K562 (cell line): ENCODE data around the gene FOSL1. TPM values are rescaled to one million over a fixed set of nuclear protein-coding genes. Genes with fewer than 3 reads are reported as not detected.
A peak's percentile ranks its signal among the peaks of the same experiment; 100 is the strongest.

Source experiments
- ATAC-seq: fragments of 200-7000 bp; cut with Tn5 transposase; 3 replicates; pipeline ENCODE4 v1.9.1; 2020; ENCODE audit warnings: moderate library complexity
- BruUV-seq: library from RNA; stranded (reverse); fragments of 400-500 nt; replicated peaks from 2 replicates; lab custom pipeline; 2021; lab: Mats Ljungman, UMichigan
- CTCF ChIA-PET: fragments of 300-600 bp; formaldehyde crosslinking; extraction: SDS; loops from one replicate; lab custom pipeline; 2021; ENCODE audit warnings: low intra/inter-chr PET ratio; lab: Yijun Ruan, JAX
- POLR2A ChIA-PET: fragments of 300-600, 350-650 bp; sonication (Branson Sonifier 250); formaldehyde crosslinking; extraction: SDS; loops from one replicate; lab custom pipeline; 2021; ENCODE audit warnings: antibody characterized with exemption, inconsistent platforms; lab: Yijun Ruan, JAX
- DNase-seq, 4 experiments: peaks; one replicate each; pipeline versions ENCODE4 v3.0.0 to v3.0.0-alpha.2; 2011 to 2018; ENCODE audit warnings: low spot score in 3 of 4, mixed read lengths in 3 of 4; ENCODE audit errors: extremely low read depth in 1 of 4
- FAIRE-seq: peaks from 2 replicates; lab custom pipeline; 2011; peaks lifted over from hg19 to GRCh38; lab: Jason Lieb, UNC
- H2AFZ ChIP-seq: 2 replicates; pipeline ENCODE4 v1.6.0; 2011; ENCODE audit warnings: low read depth, low read length, control low read depth, inconsistent platforms
- H3K27ac ChIP-seq: fragments of 200-600 bp; 3 replicates; pipeline ENCODE4 v1.8.0; 2011; ENCODE audit warnings: low read depth, mild to moderate bottlenecking, control low read depth, inconsistent platforms, low read length, moderate library complexity, mixed read lengths; ENCODE audit errors: extremely low read depth
- H3K27me3 ChIP-seq, 2 experiments: fragments of 300-600 bp in 1 of 2; 2 replicates in 1 of 2; 3 replicates in 1 of 2; pipeline versions ENCODE4 v1.6.0 to v1.8.0; 2011; ENCODE audit warnings: inconsistent platforms in 2 of 2, low read length in 2 of 2, mild to moderate bottlenecking in 1 of 2, mixed read lengths in 1 of 2, moderate library complexity in 1 of 2; ENCODE audit not compliant: control insufficient read depth in 2 of 2, insufficient read depth in 2 of 2
- H3K36me3 ChIP-seq: fragments of 300-600 bp; 3 replicates; pipeline ENCODE4 v1.8.0; 2011; ENCODE audit warnings: mild to moderate bottlenecking, low read length, inconsistent platforms; ENCODE audit not compliant: control insufficient read depth, insufficient read depth
- H3K4me1 ChIP-seq, 2 experiments: fragments of 200-600 bp in 1 of 2; replicated peaks in 1 of 2; 2 replicates in 1 of 2; 3 replicates in 1 of 2; pipeline versions ENCODE4 v1.5.1 to v1.8.0; 2011; ENCODE audit warnings: inconsistent platforms in 2 of 2, low read length in 2 of 2, mild to moderate bottlenecking in 1 of 2, mixed read lengths in 1 of 2, moderate library complexity in 1 of 2; ENCODE audit not compliant: control insufficient read depth in 2 of 2, insufficient read depth in 2 of 2
- H3K4me2 ChIP-seq: 2 replicates; pipeline ENCODE4 v1.6.1; 2011; ENCODE audit warnings: low read length, control low read depth, inconsistent platforms, mixed read lengths; ENCODE audit not compliant: insufficient read depth
- H3K4me3 ChIP-seq: fragments of 200-600 bp; sonication (generic), shearing (Covaris generic); 2 replicates; pipeline ENCODE4 v1.5.1; 2016; ENCODE audit warnings: control low read depth, inconsistent platforms
- H3K79me2 ChIP-seq: fragments of 200-600 bp; 3 replicates; pipeline ENCODE4 v1.8.0; 2011; ENCODE audit warnings: low read length, inconsistent platforms; ENCODE audit not compliant: control insufficient read depth, insufficient read depth
- H3K9ac ChIP-seq, 2 experiments: 2 replicates each; pipeline versions ENCODE4 v1.6.0 to v1.6.1; 2011; ENCODE audit warnings: low read depth in 2 of 2, low read length in 2 of 2, control low read depth in 1 of 2, inconsistent platforms in 1 of 2, mild to moderate bottlenecking in 1 of 2, mixed read lengths in 1 of 2; ENCODE audit not compliant: insufficient read depth in 1 of 2
- H3K9me1 ChIP-seq: one replicate; pipeline ENCODE4 v1.6.0; 2011; ENCODE audit warnings: inconsistent platforms, mild to moderate bottlenecking, low read length, moderate library complexity; ENCODE audit not compliant: control insufficient read depth, insufficient read depth
- H3K9me3 ChIP-seq: replicated peaks from 2 replicates; pipeline ENCODE4 v1.5.1; 2011; ENCODE audit warnings: low read depth, low read length, inconsistent platforms; ENCODE audit not compliant: control insufficient read depth, insufficient read depth
- H4K20me1 ChIP-seq: replicated peaks from 2 replicates; pipeline ENCODE4 v1.6.1; 2011; ENCODE audit warnings: low read length, inconsistent platforms, mixed read lengths; ENCODE audit not compliant: control insufficient read depth, insufficient read depth
- CREB1 ChIP-seq, 2 experiments: sonication (generic) in 1 of 2; formaldehyde crosslinking in 1 of 2; IDR thresholded peaks; 2 replicates each; pipeline versions ENCODE4 v1.6.1 to v1.8.0; 2012 to 2022; ENCODE audit warnings: inconsistent platforms in 1 of 2, mild to moderate bottlenecking in 1 of 2, missing genetic modification reagents in 1 of 2, moderate library complexity in 1 of 2
- DMBX1 ChIP-seq: fragments of 250-450 bp; sonication (Bioruptor Pico); IDR thresholded peaks from 2 replicates; pipeline ENCODE4 v1.8.0; 2022; ENCODE audit warnings: inconsistent platforms, mild to moderate bottlenecking, moderate library complexity, borderline replicate concordance
- EWSR1 ChIP-seq: fragments of 450-650 bp; IDR thresholded peaks from 2 replicates; pipeline ENCODE4 v1.6.1; 2018; ENCODE audit warnings: borderline replicate concordance, mild to moderate bottlenecking, low read depth, moderate library complexity; ENCODE audit not compliant: partially characterized antibody
- MYNN ChIP-seq, 2 experiments: sonication (generic); formaldehyde crosslinking in 1 of 2; IDR thresholded peaks; 2 replicates each; pipeline versions ENCODE4 v1.5.0 to v1.6.1; 2016 to 2020; ENCODE audit warnings: antibody characterized with exemption in 1 of 2, missing genetic modification reagents in 1 of 2
- POLR2AphosphoS2 ChIP-seq: IDR thresholded peaks from 2 replicates; pipeline ENCODE4 v1.6.1; 2012; ENCODE audit warnings: low read length, improper control_type of control experiment
- POLR2G ChIP-seq: fragments of 200-400 bp; formaldehyde crosslinking; IDR thresholded peaks from 2 replicates; pipeline ENCODE4 v1.6.1; 2017; ENCODE audit warnings: low read depth, mild to moderate bottlenecking, antibody characterized with exemption, low read length, moderate library complexity
- RBM22 ChIP-seq: fragments of 200-400 bp; formaldehyde crosslinking; IDR thresholded peaks from 2 replicates; pipeline ENCODE4 v1.6.1; 2018; ENCODE audit warnings: low read length, low read depth; ENCODE audit not compliant: poor library complexity, severe bottlenecking
- RBM25 ChIP-seq: fragments of 200-400 bp; formaldehyde crosslinking; IDR thresholded peaks from 2 replicates; pipeline ENCODE4 v1.6.1; 2018; ENCODE audit warnings: low read length, low read depth, moderate library complexity; ENCODE audit not compliant: severe bottlenecking
- TRIM24 ChIP-seq, 2 experiments: fragments of 450-650 bp; IDR thresholded peaks; 2 replicates each; pipeline ENCODE4 v1.6.1; 2016
- TRIM28 ChIP-seq: fragments of 450-650 bp; IDR thresholded peaks from 2 replicates; pipeline ENCODE4 v1.6.1; 2017
- TSC22D4 ChIP-seq: fragments of 450-650 bp; IDR thresholded peaks from 2 replicates; pipeline ENCODE4 v1.6.1; 2016; ENCODE audit warnings: missing genetic modification characterization, missing biosample characterization, control low read depth
- WGBS: fragments of 100-300 bp; shearing (Covaris generic); methylation state at CpG from one replicate; pipeline ENCODE4 v1.1.6; 2016; ENCODE audit warnings: low coverage, mixed read lengths; ENCODE audit not compliant: insufficient coverage; ENCODE audit errors: missing lambda C conversion rate; 5-methylcytosine and 5-hydroxymethylcytosine counted together
- in situ Hi-C: fragments of 300-500 bp; cut with MboI; formaldehyde crosslinking; loops from 4 replicates; pipeline ENCODE4 v1.15.0; 2018; ENCODE audit warnings: inconsistent platforms, mixed read lengths
- intact Hi-C: fragments of 100-400 bp; cut with micrococcal nuclease; formaldehyde crosslinking; loops from 2 replicates; pipeline ENCODE4 v1.14.2; 2022
- polyA plus RNA-seq, 8 experiments: library from polyadenylated mRNA; depleted of rRNA in 4 of 8; stranded (reverse) in 5 of 8; unstranded in 3 of 8; fragments of >200 nt; fragmentation: Nextera tagmentation in 2 of 8; fragmentation: Illumina TruSeq in 1 of 8; extraction: Ambion mirVana in 2 of 8; extraction: Trizol in 1 of 8; gene quantifications; 2 replicates each; pipeline versions ENCODE4 v1.2.1 to v1.2.3, GENCODE V29; 2011 to 2014; ENCODE audit warnings: inconsistent platforms in 1 of 8, missing spikeins in 1 of 8
- total RNA-seq, 7 experiments: library from RNA; depleted of rRNA in 6 of 7; stranded (reverse); fragments of >200 nt in 6 of 7; fragmentation: Illumina TruSeq in 2 of 7; extraction: Trizol in 2 of 7; gene quantifications; 2 replicates each; pipeline versions ENCODE4 v1.2.1 to v1.2.3, GENCODE V29; 2011 to 2021; ENCODE audit warnings: low replicate concordance in 1 of 7
- TF ChIP-seq, protein P1 (sequence below): fragments of 450-650 bp; formaldehyde crosslinking; IDR thresholded peaks from 2 replicates; pipeline ENCODE4 v1.4.0; 2022; ENCODE audit warnings: missing genetic modification characterization
- TF ChIP-seq, protein P2 (sequence below), 3 experiments: IDR thresholded peaks in 2 of 3; conservative IDR thresholded peaks in 1 of 3; 2 replicates each; pipeline ENCODE4 v1.5.1; 2011 to 2012; ENCODE audit warnings: low read length in 3 of 3, mild to moderate bottlenecking in 3 of 3, control low read depth in 2 of 3, improper control_type of control experiment in 1 of 3, inconsistent platforms in 1 of 3, low read depth in 1 of 3, mixed read lengths in 1 of 3, moderate library complexity in 1 of 3; ENCODE audit not compliant: insufficient read depth in 2 of 3
- TF ChIP-seq, protein P3 (sequence below): fragments of 200-800 bp; sonication (Bioruptor generic); IDR thresholded peaks from 2 replicates; pipeline ENCODE4 v1.6.1; 2017; ENCODE audit warnings: missing genetic modification characterization, missing compliant biosample characterization

FOSL1 gene
- total and polyA plus RNA-seq, 9 of the 15 experiments (the other 6 are each of a cell fraction or from before 2014, with no cell fraction given), result 3.5 to 39.6 (median 10.0) TPM

DNA sequence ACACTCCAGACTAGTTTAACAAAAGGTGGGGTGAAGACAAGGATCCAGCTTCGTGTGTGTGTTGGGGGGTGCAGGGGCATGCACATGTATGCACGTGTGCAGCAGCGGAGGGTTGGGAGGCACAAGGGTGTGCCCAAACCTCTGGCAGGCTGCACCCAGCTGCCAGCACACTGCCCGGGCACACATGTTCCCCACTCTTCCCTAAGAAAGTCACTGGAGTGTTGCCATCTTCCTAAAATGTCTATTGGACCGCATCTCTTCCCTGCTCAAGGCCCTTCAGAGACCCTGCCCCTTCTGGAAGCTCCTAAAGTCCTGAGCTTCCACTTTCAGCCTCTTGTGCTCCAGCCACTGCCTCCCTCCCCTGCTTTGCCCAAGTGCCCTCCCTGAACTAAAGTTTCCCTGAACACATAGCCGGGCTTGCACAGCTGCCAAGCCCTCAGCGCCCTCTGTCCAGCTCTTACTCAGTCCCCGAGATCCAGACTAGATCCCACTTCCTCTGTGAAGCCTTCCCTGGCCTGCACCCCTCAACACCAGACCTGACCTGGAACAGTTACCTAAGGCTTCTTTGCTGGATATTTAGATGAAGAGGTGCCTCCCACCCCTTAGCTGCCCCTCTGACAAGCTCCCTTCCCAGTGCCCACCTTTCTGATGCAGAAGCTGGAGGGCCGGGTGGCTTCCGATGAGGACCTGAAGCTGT, 48.2 kb downstream of the FOSL1 start (continued):
- TF ChIP-seq, protein P1, sequence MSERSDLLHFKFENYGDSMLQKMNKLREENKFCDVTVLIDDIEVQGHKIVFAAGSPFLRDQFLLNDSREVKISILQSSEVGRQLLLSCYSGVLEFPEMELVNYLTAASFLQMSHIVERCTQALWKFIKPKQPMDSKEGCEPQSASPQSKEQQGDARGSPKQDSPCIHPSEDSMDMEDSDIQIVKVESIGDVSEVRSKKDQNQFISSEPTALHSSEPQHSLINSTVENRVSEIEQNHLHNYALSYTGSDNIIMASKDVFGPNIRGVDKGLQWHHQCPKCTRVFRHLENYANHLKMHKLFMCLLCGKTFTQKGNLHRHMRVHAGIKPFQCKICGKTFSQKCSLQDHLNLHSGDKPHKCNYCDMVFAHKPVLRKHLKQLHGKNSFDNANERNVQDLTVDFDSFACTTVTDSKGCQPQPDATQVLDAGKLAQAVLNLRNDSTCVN, result peak; percentile 83; the same call in 1 of the 2 replicates

DNA sequence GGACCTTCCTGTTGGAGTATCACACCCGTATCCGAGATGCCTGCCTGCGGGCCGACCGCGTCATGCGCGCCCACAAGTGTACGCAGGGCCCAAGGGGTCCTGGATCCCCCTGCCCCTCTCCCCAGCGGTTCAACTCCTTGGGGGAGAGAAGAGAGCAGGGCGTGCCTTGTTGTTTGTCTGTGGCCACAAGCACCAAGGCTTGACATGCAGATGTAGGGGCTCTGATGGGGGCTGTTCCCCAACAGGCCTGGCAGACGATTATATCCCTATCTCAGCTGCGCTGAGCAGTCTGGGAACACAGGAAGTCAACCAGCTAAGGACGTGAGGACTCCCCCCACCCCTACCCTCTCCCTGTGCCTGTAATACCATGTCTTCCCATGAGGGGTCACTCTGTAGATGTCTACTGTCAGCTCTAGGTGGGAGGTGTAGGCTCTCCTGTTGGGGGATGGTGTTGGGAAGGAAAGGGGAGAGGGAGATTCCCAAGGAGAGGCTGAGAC, 49.1 kb downstream of the FOSL1 start:
- H3K79me2 ChIP-seq, result peaks cover 27% of the 10 kb centered on the region
- peak; percentile 60 for ATAC-seq
- peaks cover 7% of the 10 kb centered on the region; the same call in 1 of the 2 replicates for H3K9me3 ChIP-seq
- ChIA-PET POLR2A (interaction anchor here (0.5 to 5.9 kb wide), 19 partner anchors 8 to 1470 kb away, joined by 3 to 67 read pairs (median 4); partner anchors contain the start of genes CFL1, FIBP, MALAT1 and MUS81), CTCF (no interaction called here)
- H3K4me1 ChIP-seq, result peaks cover under 1 to 31% of the 10 kb centered on the region in 2 experiments; a peak in 3 of 5 replicates
- peaks cover 49% of the 10 kb centered on the region for H3K36me3 ChIP-seq
- BruUV-seq, result no TSS peak
- H3K27me3 ChIP-seq, result no peaks in the 10 kb centered on the region
- peaks cover 9% of the 10 kb centered on the region for H4K20me1 ChIP-seq
- no peak overlapping the region for H2AFZ ChIP-seq
- peak; percentile 44 for FAIRE-seq
- in situ Hi-C loops (no loop called here), intact Hi-C loops (no loop called here)
- H3K4me2 ChIP-seq, result no peak overlapping the region
- peak; percentile 53 to 75 (median 66) for DNase-seq
- no peak overlapping the region for H3K9ac ChIP-seq
- whole genome bisulfite sequencing, result 68% methylated on average over 8 of the region's 14 CpGs
- H3K9me1 ChIP-seq, result peaks cover 8% of the 10 kb centered on the region
- no peak overlapping the region for H3K4me3 ChIP-seq
- no peak overlapping the region for H3K27ac ChIP-seq
- TF ChIP-seq TSC22D4 (no peak), MYNN (IDR thresholded peaks at IDR 0.05) (0 out of 2 replicates have a peak, but pooled peaks have one; percentile 13), MYNN (CRISPR knock-in tag; IDR thresholded peaks at IDR 0.05) (no peak), EWSR1 (no peak), DMBX1 (CRISPR knock-in tag) (no peak), RBM22 (peak; percentile 60), TRIM24 (IDR thresholded peaks at IDR 0.05) (0 out of 4 replicates have a peak, but pooled peaks of 1 of the 2 experiments have one; percentile 39), TRIM28 (peak; percentile 86), POLR2AphosphoS2 (peak; percentile 29; the same call in 1 of the 2 replicates), POLR2G (peak; percentile 73), CREB1 (IDR thresholded peaks at IDR 0.05) (no peak), CREB1 (CRISPR knock-in tag; IDR thresholded peaks at IDR 0.05) (0 out of 2 replicates have a peak, but pooled peaks have one; percentile 2), RBM25 (no peak)
- TF ChIP-seq, protein P2, sequence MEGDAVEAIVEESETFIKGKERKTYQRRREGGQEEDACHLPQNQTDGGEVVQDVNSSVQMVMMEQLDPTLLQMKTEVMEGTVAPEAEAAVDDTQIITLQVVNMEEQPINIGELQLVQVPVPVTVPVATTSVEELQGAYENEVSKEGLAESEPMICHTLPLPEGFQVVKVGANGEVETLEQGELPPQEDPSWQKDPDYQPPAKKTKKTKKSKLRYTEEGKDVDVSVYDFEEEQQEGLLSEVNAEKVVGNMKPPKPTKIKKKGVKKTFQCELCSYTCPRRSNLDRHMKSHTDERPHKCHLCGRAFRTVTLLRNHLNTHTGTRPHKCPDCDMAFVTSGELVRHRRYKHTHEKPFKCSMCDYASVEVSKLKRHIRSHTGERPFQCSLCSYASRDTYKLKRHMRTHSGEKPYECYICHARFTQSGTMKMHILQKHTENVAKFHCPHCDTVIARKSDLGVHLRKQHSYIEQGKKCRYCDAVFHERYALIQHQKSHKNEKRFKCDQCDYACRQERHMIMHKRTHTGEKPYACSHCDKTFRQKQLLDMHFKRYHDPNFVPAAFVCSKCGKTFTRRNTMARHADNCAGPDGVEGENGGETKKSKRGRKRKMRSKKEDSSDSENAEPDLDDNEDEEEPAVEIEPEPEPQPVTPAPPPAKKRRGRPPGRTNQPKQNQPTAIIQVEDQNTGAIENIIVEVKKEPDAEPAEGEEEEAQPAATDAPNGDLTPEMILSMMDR (IDR thresholded peaks at IDR 0.05 in 2 of 3, conservative IDR thresholded peaks at IDR 0.05 in 1 of 3; ENCODE audit: insufficient read depth in 2 of 3, low read depth in 1 of 3, low read length in 3 of 3), result peak; percentile 50 to 83 (median 54)
- TF ChIP-seq, protein P3, sequence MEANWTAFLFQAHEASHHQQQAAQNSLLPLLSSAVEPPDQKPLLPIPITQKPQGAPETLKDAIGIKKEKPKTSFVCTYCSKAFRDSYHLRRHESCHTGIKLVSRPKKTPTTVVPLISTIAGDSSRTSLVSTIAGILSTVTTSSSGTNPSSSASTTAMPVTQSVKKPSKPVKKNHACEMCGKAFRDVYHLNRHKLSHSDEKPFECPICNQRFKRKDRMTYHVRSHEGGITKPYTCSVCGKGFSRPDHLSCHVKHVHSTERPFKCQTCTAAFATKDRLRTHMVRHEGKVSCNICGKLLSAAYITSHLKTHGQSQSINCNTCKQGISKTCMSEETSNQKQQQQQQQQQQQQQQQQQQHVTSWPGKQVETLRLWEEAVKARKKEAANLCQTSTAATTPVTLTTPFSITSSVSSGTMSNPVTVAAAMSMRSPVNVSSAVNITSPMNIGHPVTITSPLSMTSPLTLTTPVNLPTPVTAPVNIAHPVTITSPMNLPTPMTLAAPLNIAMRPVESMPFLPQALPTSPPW, result peak; percentile 56; the same call in 1 of the 2 replicates
